Prostate gland (tissue), 2 donors: ENCODE measurements around the gene LILRB2. TPM values are rescaled to one million over a fixed set of nuclear protein-coding genes. Genes with fewer than 3 reads are reported as not detected.

ENCODE experiments used
- DNase-seq: peaks from one replicate; pipeline ENCODE4 v3.0.0-alpha.2; 2019; ENCODE audit warnings: low spot score
- H3K27ac ChIP-seq, 2 donors: fragments of 200-600 bp; sonication (generic); 2 replicates each; pipeline ENCODE4 v1.5.1; 2017 to 2019
- H3K27me3 ChIP-seq: fragments of 200-600 bp; sonication (generic); replicated peaks from 2 replicates; pipeline ENCODE4 v1.5.1; 2019; ENCODE audit not compliant: insufficient read depth
- H3K36me3 ChIP-seq, 2 donors: fragments of 200-600 bp; sonication (generic); 1 replicate in 1 of 2; 2 replicates in 1 of 2; pipeline versions ENCODE4 v1.5.1 to v1.8.1; 2017 to 2019
- H3K4me1 ChIP-seq: fragments of 200-600 bp; sonication (generic); replicated peaks from 2 replicates; pipeline ENCODE4 v1.5.1; 2019
- H3K4me3 ChIP-seq, 2 donors: fragments of 200-600 bp; sonication (generic); 2 replicates each; pipeline ENCODE4 v1.5.1; 2017 to 2019
- H3K9me3 ChIP-seq: fragments of 200-600 bp; sonication (generic); 2 replicates; pipeline ENCODE4 v1.5.1; 2017
- CTCF ChIP-seq, 4 experiments: fragments of 200-600 bp in 2 of 4; fragments of 450-650 bp in 2 of 4; sonication (generic) in 2 of 4; IDR thresholded peaks; 1 replicate in 3 of 4; 2 replicates in 1 of 4; pipeline ENCODE4 v1.5.1; 2016 to 2019; ENCODE audit warnings: antibody characterized with exemption in 4 of 4, mild to moderate bottlenecking in 2 of 4, moderate library complexity in 2 of 4
- POLR2A ChIP-seq: fragments of 450-650 bp; IDR thresholded peaks from one replicate; pipeline ENCODE4 v1.6.1; 2016; ENCODE audit warnings: antibody characterized with exemption, mild to moderate bottlenecking
- POLR2AphosphoS5 ChIP-seq: sonication (generic); formaldehyde crosslinking; IDR thresholded peaks from one replicate; pipeline ENCODE4 v1.6.1; 2017; ENCODE audit warnings: antibody characterized with exemption
- WGBS: methylation state at CpG from one replicate; pipeline ENCODE4 v1.1.5; 2018; 5-methylcytosine and 5-hydroxymethylcytosine counted together
- intact Hi-C: fragments of 100-400 bp; cut with DNase I; formaldehyde crosslinking; loops from one replicate; pipeline ENCODE4 v1.14.2; 2022
- total RNA-seq, 2 donors: library from RNA; depleted of rRNA; stranded (reverse); fragments of >200 nt; gene quantifications; one replicate each; pipeline ENCODE4 v1.1.0, GENCODE V29; 2016

LILRB2 gene
- total RNA-seq, 2 donors from 2014 or later = 0.09 to 1.4 TPM

- intact Hi-C loops = no loop called here
- Histone ChIP-seq H3K4me3 (no peak overlapping the region), H3K27ac (no peak overlapping the region), H3K27me3 (no peaks in the 10 kb centered on the region), H3K36me3 (no peaks in the 10 kb centered on the region), H3K4me1 (no peaks in the 10 kb centered on the region), H3K9me3 (no peaks in the 10 kb centered on the region)
- DNase-seq = no peak
- WGBS = 81% methylated on average over 29 of the region's 29 CpGs
- TF ChIP-seq POLR2AphosphoS5 (no peak), CTCF (IDR thresholded peaks at IDR 0.05) (no peak), POLR2A (no peak)
Measured at GRCh38 chr19:54317108-54317964, 36.4 kb upstream of the LILRB2 start.

- WGBS = 55% methylated on average over 11 of the region's 11 CpGs
- DNase-seq = no peak
- Histone ChIP-seq H3K4me1 (no peaks in the 10 kb centered on the region), H3K27ac (no peak overlapping the region), H3K9me3 (no peaks in the 10 kb centered on the region), H3K4me3 (no peak overlapping the region), H3K27me3 (no peaks in the 10 kb centered on the region), H3K36me3 (no peaks in the 10 kb centered on the region)
- TF ChIP-seq POLR2A (no peak), POLR2AphosphoS5 (no peak), CTCF (IDR thresholded peaks at IDR 0.05) (no peak)
- intact Hi-C loops = no loop called here
Measured at GRCh38 chr19:54316746-54317107, 35.8 kb upstream of the LILRB2 start.

- Histone ChIP-seq H3K4me1 (no peaks in the 10 kb centered on the region), H3K27me3 (no peaks in the 10 kb centered on the region), H3K4me3 (no peak overlapping the region), H3K36me3 (no peaks in the 10 kb centered on the region), H3K9me3 (no peaks in the 10 kb centered on the region), H3K27ac (no peak overlapping the region)
- DNase-seq = no peak
- intact Hi-C loops = no loop called here
- TF ChIP-seq POLR2AphosphoS5 (no peak), POLR2A (no peak), CTCF (IDR thresholded peaks at IDR 0.05) (no peak)
- WGBS = 86% methylated on average over 10 of the region's 10 CpGs
Measured at GRCh38 chr19:54315956-54316355, 35.0 kb upstream of the LILRB2 start.

- intact Hi-C loops = no loop called here
- Histone ChIP-seq H3K9me3 (no peaks in the 10 kb centered on the region), H3K36me3 (no peaks in the 10 kb centered on the region), H3K4me3 (no peak within 1 kb of the TSS), H3K27ac (no peak within 1 kb of the TSS), H3K4me1 (no peaks in the 10 kb centered on the region), H3K27me3 (no peaks in the 10 kb centered on the region)
- DNase-seq = no peak
- no peak for TF ChIP-seq CTCF (IDR thresholded peaks at IDR 0.05)
- 55% methylated on average over 13 of the region's 13 CpGs for WGBS
Measured at GRCh38 chr19:54312436-54313377, 31.8 kb upstream of the LILRB2 start, which contains the start of gene LILRA5. Gene LILRA5, minus strand, starts transcription at chr19:54313166. Its CDS starts 147 bp downstream, at chr19:54313019.
